ENCODE data around the gene KMT2D.

GRCh38 chr12:49059299-49060171, 1.1 kb downstream of the KMT2D start:
- TF ChIP-seq CTCF (IDR thresholded peaks at IDR 0.05; ENCODE audit: low read depth, low read length), result no peak
- no peak for TF ChIP-seq EZH2phosphoT487 (IDR thresholded peaks at IDR 0.05; ENCODE audit: low read depth)

Data from OCI-LY3 (cell line).